GM12873 (cell line): ENCODE data around the gene TTC3.

Experiments
- CTCF ChIP-seq: IDR thresholded peaks from 2 replicates; pipeline ENCODE4 v1.5.1; 2012; ENCODE audit warnings: low read depth, mild to moderate bottlenecking, moderate library complexity, low read length, control low read depth; ENCODE audit not compliant: insufficient read depth; ENCODE audit errors: missing control alignments

The TTC3 gene

GRCh38 chr21:37232274-37233018 lies 159.4 kb downstream of the TTC3 start:
- TF ChIP-seq CTCF = no peak

GRCh38 chr21:37233551-37234146 lies 160.6 kb downstream of the TTC3 start:
- no peak for TF ChIP-seq CTCF

- no peak for TF ChIP-seq CTCF
Observed at GRCh38 chr21:37237346-37237745, 164.3 kb downstream of the TTC3 start.

- no peak for TF ChIP-seq CTCF
Observed at GRCh38 chr21:37237764-37238163, 164.7 kb downstream of the TTC3 start.

GRCh38 chr21:37240978-37241377 lies 167.9 kb downstream of the TTC3 start:
- TF ChIP-seq CTCF = no peak

- TF ChIP-seq CTCF = no peak
Observed at GRCh38 chr21:37241426-37241825, 168.4 kb downstream of the TTC3 start.

GRCh38 chr21:37243961-37244360 lies 170.9 kb downstream of the TTC3 start:
- no peak for TF ChIP-seq CTCF
